Measurements from ENCODE around the gene PCDHGA5.
"Not testable (repeated sequence)": the region's sequence is repeated elsewhere in the genome, so short reads cannot be mapped to it uniquely, and the experiment has no call there.

PCDHGA5 gene

DNA sequence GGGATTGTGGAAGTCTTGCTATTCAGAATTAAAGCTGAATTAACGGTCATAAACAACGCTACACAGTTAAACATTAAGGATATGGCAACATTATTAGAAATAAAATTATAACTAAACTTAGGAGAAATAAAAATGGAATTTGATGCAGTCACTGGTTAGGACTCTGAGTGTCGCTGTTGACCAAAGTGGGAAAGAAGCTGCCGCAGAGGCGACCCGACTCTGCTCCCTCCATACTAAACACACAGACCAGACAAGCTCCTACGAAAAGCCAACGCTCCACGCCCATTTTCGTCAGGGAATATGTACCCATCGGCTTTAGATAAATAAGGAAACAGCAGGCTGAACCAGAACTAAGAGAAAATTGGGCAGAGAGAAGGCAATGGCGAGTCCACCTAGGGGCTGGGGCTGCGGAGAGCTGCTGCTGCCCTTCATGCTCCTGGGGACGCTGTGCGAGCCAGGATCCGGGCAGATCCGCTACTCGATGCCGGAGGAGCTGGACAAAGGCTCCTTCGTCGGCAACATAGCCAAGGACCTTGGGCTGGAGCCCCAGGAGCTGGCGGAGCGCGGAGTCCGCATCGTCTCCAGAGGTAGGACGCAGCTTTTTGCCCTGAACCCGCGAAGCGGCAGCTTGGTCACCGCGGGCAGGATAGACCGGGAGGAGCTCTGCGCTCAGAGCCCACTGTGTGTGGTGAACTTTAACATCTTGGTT is at the start of gene PCDHGA5:
TSS of gene PCDHGA5 (plus strand) at position 211 of the 709 bp plus-strand sequence. CDS start at position 380, 169 bp downstream.
- TF ChIP-seq JUND (IDR thresholded peaks at IDR 0.05; ENCODE audit: low read depth): no peak
- in situ Hi-C loops (cut with HindIII; ENCODE audit: low pct_unique_long_range_greater_than_20kb, low sequenced_read_pairs): no loop called here

DNA sequence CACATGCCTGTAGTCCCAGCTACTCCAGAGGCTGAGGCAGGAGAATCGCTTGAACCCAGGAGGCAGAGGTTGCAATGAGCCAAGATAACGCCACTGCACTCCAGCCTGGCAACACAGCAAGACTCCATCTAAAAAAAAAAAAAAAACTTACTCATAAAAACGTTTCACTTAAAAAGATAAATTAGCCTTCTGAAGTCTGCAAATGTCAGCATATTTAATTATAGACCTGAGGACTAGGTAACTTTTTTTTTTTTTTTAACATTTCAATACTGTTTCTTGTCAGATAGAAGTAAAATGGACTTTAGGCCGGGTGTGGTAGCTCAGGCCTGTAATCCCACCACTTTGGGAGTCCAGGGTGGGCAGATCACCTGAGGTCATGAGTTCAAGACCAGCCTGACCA is 47.0 kb upstream of the PCDHGA5 start:
- DNase-seq (ENCODE audit: low read depth in 1 of 2, low spot score in 1 of 2); in situ Hi-C loops (cut with HindIII; ENCODE audit: low pct_unique_long_range_greater_than_20kb, low sequenced_read_pairs): not testable (repeated sequence)

More for the DNA sequence above, at the start of gene PCDHGA5:
- DNase-seq (ENCODE audit: low read depth in 1 of 2, low spot score in 1 of 2): peak in 1 of 2 experiments; percentile 50

DNA sequence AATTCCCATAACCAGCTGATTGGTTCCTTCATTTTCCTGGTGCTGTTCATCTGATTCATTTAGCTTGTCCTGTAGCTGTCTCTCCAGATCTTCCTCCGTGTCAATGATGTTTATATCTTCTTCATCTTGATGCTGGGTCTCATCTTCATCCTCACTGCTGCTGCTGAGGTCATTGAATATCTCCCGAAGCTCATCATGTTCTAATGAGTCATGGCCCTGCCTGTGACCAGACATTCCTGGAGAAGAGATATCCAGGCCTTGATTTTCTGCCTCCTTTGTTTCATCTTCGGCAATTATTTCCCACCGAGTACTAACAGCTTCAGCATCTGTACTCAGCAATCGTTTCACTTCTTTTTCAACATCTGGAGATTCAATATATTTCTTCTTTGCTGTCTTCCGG is 44.8 kb upstream of the PCDHGA5 start:
- no peak for TF ChIP-seq JUND (IDR thresholded peaks at IDR 0.05; ENCODE audit: low read depth)
- in situ Hi-C loops (cut with HindIII; ENCODE audit: low pct_unique_long_range_greater_than_20kb, low sequenced_read_pairs): no loop called here
- DNase-seq (ENCODE audit: low read depth in 1 of 2, low spot score in 1 of 2): no peak

- in situ Hi-C loops (cut with HindIII; ENCODE audit: low pct_unique_long_range_greater_than_20kb, low sequenced_read_pairs): no loop called here
- TF ChIP-seq JUND (IDR thresholded peaks at IDR 0.05; ENCODE audit: low read depth): no peak
- no peak for DNase-seq (ENCODE audit: low read depth in 1 of 2, low spot score in 1 of 2)
Measured at GRCh38 chr5:141319699-141320098, 44.3 kb upstream of the PCDHGA5 start.

DNA sequence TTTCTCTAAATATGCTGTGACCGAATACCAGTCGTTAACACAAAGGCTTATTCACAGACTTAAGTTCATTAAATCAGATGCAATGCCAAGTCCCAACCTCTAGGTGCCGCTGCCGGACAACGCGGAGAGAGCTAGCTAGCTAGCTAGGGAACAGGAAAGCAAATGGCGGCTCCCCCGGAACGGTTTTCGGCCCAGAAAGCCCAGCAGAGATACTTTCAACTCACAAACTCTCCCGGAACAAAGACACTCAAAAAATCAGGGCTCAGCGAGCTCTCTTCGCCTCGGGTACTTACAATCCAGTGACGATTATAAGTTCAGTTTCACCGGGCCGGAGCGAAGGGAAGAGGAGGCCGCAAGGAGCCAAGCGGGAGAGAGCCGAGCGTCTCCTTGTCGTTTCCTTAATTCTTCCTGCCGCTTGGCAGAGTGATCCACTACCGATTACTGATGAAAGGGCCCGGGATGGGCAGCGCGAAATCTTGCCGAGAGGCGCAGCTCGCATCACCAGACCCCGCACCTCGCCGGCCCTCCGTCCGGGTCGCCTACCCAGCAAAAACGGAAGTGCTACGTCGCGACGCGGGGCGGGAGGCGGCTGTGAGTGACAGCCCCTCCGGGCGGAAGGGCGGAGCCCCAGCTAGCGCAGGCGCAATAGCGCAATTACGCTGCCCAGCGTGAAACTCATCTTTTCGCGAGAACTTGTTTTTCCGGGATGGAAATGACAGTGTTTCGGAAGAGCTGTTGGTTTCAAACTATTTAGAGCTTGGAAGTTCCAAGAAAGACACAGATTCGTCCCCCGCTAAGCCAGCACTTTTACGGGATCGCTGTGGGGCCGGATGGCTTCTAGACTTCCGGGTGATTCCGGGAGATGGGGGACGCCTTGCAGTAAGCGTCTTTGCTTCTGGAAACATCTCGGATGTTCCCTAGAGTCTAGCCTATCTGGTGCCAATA is 43.5 kb upstream of the PCDHGA5 start, which contains the start of gene TAF7:
TSS of gene TAF7 (minus strand) at position 560 of the 945 bp plus-strand sequence. CDS start 740 bp downstream, outside the sequence.
- peak; percentile 80 to 98 for DNase-seq (ENCODE audit: low read depth in 1 of 2, low spot score in 1 of 2)
- in situ Hi-C loops (cut with HindIII; ENCODE audit: low pct_unique_long_range_greater_than_20kb, low sequenced_read_pairs): no loop called here
- no peak for TF ChIP-seq JUND (IDR thresholded peaks at IDR 0.05; ENCODE audit: low read depth)

DNA sequence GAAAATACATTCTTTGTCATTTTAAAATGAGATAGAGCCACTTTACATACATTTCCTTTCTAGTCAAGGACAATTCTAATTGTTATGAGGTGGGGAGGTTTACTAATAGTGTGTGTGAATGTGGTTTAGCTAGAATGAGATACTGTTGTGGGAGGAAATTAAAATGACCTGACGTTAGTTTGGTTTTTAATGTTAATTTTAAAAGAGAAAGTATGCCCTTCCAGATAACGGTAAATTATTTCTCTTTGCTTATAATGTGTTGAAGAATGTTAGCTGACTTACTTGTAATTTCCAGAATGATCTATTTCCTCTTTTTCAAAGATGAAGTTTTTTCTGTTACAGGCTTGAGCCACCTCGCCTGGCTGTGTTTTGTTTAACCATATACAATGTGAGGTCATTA is 41.7 kb upstream of the PCDHGA5 start:
- no peak for TF ChIP-seq JUND (IDR thresholded peaks at IDR 0.05; ENCODE audit: low read depth)
- no peak for DNase-seq (ENCODE audit: low read depth in 1 of 2, low spot score in 1 of 2)
- in situ Hi-C loops (cut with HindIII; ENCODE audit: low pct_unique_long_range_greater_than_20kb, low sequenced_read_pairs): no loop called here

DNA sequence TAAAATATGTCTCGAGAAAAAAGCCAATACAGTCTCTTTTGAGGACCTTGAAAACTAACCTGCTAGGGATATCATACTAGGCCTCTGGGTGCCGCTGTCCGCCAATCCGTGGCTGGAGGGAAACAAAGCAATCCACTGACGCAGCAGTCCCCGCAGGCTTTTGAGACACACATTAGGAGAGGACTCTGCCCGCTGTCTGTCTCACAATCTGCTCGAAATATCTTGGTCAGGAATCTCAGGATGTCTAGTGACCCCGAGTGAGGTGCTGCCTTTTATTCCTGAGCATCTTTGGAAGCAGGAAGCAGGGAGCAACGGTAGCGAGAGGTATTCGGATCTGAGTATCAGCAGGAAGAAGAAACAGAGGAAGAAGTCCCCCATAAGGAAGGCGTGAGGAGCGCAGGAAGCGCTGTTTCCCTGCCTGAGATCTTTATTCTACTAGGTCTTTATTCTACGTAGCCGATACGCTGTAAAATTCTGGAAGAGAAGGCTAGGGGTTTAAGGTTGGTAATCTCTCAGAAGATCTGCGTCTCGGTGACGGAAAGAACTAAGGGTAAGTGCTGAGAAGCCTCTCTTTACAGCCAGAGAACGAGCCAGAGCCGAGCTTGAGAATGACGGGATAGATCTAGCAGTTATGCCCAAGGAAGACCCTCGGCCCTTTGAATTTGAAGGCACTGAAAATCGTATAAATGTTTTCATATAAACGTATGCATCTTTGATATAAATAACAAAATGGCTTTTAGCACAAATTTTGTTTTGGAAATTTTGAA is 37.7 kb upstream of the PCDHGA5 start:
- TF ChIP-seq JUND (IDR thresholded peaks at IDR 0.05; ENCODE audit: low read depth): no peak
- in situ Hi-C loops (cut with HindIII; ENCODE audit: low pct_unique_long_range_greater_than_20kb, low sequenced_read_pairs): no loop called here
- DNase-seq (ENCODE audit: low read depth in 1 of 2, low spot score in 1 of 2): peak; percentile 67 to 91

DNA sequence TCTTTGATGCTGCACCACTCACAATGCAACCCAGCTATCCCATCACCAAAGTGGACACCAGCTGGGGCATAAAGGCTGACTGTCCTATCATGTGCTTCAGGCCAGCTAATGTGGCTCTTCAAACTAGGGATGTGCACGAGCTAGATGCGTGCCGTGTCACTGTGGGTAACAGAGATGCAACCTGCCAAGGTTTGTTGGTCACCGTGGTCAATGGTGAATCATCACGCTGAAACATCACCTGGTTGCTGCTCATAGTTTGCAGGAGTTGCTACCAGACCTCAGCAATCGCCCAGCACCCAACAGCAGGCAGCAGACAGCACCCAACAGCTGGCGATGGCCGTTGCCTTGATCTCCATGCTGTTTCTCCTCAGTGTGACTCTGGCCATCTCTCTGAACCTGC is 35.7 kb upstream of the PCDHGA5 start:
- in situ Hi-C loops (cut with HindIII; ENCODE audit: low pct_unique_long_range_greater_than_20kb, low sequenced_read_pairs): no loop called here
- DNase-seq (ENCODE audit: low read depth in 1 of 2, low spot score in 1 of 2): no peak
- no peak for TF ChIP-seq JUND (IDR thresholded peaks at IDR 0.05; ENCODE audit: low read depth)

DNA sequence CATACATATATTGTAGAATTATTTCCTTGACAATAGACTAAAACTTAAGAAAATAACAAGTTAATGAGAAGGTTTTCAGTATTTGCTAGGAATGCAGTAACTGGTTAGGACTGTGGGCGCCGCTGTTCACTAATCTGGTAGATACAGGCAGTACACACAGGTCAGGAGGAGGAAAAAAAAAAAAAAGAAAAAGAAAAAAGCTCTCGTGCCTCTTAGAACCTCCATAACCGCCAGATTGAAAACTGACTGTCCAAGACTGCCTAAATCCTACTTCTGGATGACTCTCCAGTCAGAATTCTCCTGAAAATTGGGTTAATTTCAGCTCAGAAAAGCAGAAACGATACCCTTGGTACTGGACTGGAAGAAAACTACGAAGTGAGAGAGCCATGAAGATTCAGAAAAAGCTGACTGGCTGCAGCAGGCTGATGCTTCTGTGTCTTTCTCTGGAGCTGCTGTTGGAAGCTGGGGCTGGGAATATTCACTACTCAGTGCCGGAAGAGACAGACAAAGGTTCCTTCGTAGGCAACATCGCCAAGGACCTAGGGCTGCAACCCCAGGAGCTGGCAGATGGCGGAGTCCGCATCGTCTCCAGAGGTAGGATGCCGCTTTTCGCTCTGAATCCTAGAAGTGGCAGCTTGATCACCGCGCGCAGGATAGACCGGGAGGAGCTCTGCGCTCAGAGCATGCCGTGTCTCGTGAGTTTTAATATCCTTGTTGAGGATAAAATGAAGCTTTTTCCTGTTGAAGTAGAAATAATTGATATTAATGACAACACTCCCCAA is 33.5 kb upstream of the PCDHGA5 start, which contains the start of gene PCDHGA1:
TSS of gene PCDHGA1 (plus strand) at position 216 of the 782 bp plus-strand sequence.
- no peak for TF ChIP-seq JUND (IDR thresholded peaks at IDR 0.05; ENCODE audit: low read depth)
- in situ Hi-C loops (cut with HindIII; ENCODE audit: low pct_unique_long_range_greater_than_20kb, low sequenced_read_pairs): no loop called here
- DNase-seq (ENCODE audit: low read depth in 1 of 2, low spot score in 1 of 2): peak; percentile 79 to 81

DNA sequence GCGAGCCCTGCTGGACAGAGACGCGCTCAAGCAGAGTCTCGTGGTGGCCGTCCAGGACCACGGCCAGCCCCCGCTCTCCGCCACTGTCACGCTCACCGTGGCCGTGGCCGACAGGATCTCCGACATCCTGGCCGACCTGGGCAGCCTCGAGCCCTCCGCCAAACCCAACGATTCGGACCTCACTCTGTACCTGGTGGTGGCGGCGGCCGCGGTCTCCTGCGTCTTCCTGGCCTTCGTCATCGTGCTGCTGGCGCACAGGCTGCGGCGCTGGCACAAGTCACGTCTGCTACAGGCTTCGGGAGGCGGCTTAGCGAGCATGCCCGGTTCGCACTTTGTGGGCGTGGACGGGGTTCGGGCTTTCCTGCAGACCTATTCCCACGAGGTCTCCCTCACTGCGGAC is 31.4 kb upstream of the PCDHGA5 start:
- in situ Hi-C loops (cut with HindIII; ENCODE audit: low pct_unique_long_range_greater_than_20kb, low sequenced_read_pairs); DNase-seq (ENCODE audit: low read depth in 1 of 2, low spot score in 1 of 2): not testable (repeated sequence)

GRCh38 chr5:141338538-141339306 is 25.2 kb upstream of the PCDHGA5 start, which contains the start of gene PCDHGA2:
Gene PCDHGA2 (plus strand): TSS chr5:141338760.
- DNase-seq (ENCODE audit: low read depth in 1 of 2, low spot score in 1 of 2): peak in 1 of 2 experiments; percentile 78

GRCh38 chr5:141340781-141341354 is 23.1 kb upstream of the PCDHGA5 start:
- DNase-seq (ENCODE audit: low read depth in 1 of 2, low spot score in 1 of 2); in situ Hi-C loops (cut with HindIII; ENCODE audit: low pct_unique_long_range_greater_than_20kb, low sequenced_read_pairs): not testable (repeated sequence)

More at GRCh38 chr5:141338538-141339306, 25.2 kb upstream of the PCDHGA5 start, which contains the start of gene PCDHGA2:
- no peak for TF ChIP-seq JUND (IDR thresholded peaks at IDR 0.05; ENCODE audit: low read depth)
- in situ Hi-C loops (cut with HindIII; ENCODE audit: low pct_unique_long_range_greater_than_20kb, low sequenced_read_pairs): no loop called here

All from T47D (cell line).